H1 (cell line): Measurements from ENCODE around the gene NRXN3. TPM values are rescaled to one million over a fixed set of nuclear protein-coding genes. Genes with fewer than 3 reads are reported as not detected.

Experiments used
- KDM1A ChIP-seq: fragments of 200-600, 300-600 bp; sonication (generic); IDR thresholded peaks from 2 replicates; pipeline ENCODE4 v1.7.1; 2016; ENCODE audit warnings: mild to moderate bottlenecking, low read length, borderline replicate concordance
- polyA plus RNA-seq, 7 experiments: library from polyadenylated mRNA; depleted of rRNA in 3 of 7; stranded (reverse) in 5 of 7; unstranded in 2 of 7; fragments of >200 nt in 5 of 7; fragments of 200-250 nt in 2 of 7; gene quantifications; 1 replicate in 5 of 7; 2 replicates in 1 of 7; 4 replicates in 1 of 7; pipeline versions ENCODE4 v1.2.1 to v1.2.3, GENCODE V29; 2011 to 2013; ENCODE audit warnings: missing spikeins in 2 of 7, mixed read lengths in 2 of 7
- total RNA-seq: library from RNA; stranded (reverse); fragmentation: NEBNext Ultra II Directional; extraction: Animal tissue kit (Norgen Biotek cat#: 25700); gene quantifications from 2 replicates; pipeline ENCODE4 v1.2.1, GENCODE V29; 2021

NRXN3 gene
- total and polyA plus RNA-seq, 2 of the 8 experiments (the other 6 are each of a cell fraction or from before 2014, with no cell fraction given): 2.6 to 4.1 TPM

DNA sequence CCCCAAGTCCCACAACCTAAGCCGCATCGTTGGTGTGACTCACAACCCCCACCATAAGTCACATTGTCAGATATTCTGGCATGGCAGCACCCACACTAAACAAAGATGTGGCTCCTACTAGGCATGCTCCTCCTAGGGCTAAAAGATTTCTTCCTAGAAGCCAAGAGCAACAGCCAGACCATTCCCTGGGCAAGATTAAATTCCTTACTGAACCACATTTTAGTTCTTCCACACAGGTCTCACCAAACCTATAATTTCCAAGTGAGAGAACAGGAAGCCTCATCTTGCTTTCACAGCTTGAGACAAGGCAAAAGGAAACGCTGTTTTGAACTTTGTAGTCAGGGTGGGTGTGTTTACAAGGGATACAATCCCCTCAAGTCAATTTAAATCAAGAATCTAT lies 1408.3 kb downstream of the NRXN3 start (continued):
- TF ChIP-seq KDM1A: no peak
